HG03378 (cell line): Measurements from ENCODE around the gene AGBL1.
"Not testable (repeated sequence)": the region's sequence is repeated elsewhere in the genome, so short reads cannot be mapped to it uniquely, and the experiment has no call there.

Experiments used
- ATAC-seq: cut with Tn5 transposase; IDR thresholded peaks from one replicate; pipeline ENCODE4 v1.9.1; 2021; ENCODE audit warnings: mild to moderate bottlenecking, moderate library complexity; ENCODE audit not compliant: unreplicated experiment

The AGBL1 gene

GRCh38 chr15:86489981-86490380, 410.3 kb downstream of the AGBL1 start:
- ATAC-seq = no peak

- ATAC-seq = no peak
Measured at GRCh38 chr15:86491118-86491517, 411.4 kb downstream of the AGBL1 start.

- no peak for ATAC-seq
Measured at GRCh38 chr15:86493884-86494283, 414.2 kb downstream of the AGBL1 start.

- no peak for ATAC-seq
Measured at GRCh38 chr15:86494475-86494874, 414.8 kb downstream of the AGBL1 start.

GRCh38 chr15:86502301-86502700, 422.6 kb downstream of the AGBL1 start:
- ATAC-seq = no peak

GRCh38 chr15:86505951-86506350, 426.3 kb downstream of the AGBL1 start:
- no peak for ATAC-seq

- no peak for ATAC-seq
Measured at GRCh38 chr15:86506401-86506800, 426.7 kb downstream of the AGBL1 start.

GRCh38 chr15:86515625-86516024, 436.0 kb downstream of the AGBL1 start:
- ATAC-seq = no peak

- ATAC-seq = no peak
Measured at GRCh38 chr15:86522721-86523120, 443.1 kb downstream of the AGBL1 start.

- ATAC-seq = no peak
Measured at GRCh38 chr15:86526938-86527690, 447.4 kb downstream of the AGBL1 start.

- not testable (repeated sequence) for ATAC-seq
Measured at GRCh38 chr15:86528094-86528493, 448.4 kb downstream of the AGBL1 start.

- no peak for ATAC-seq
Measured at GRCh38 chr15:86538141-86538540, 458.5 kb downstream of the AGBL1 start.

- ATAC-seq = no peak
Measured at GRCh38 chr15:86540840-86541467, 461.3 kb downstream of the AGBL1 start.

GRCh38 chr15:86541540-86541939, 461.9 kb downstream of the AGBL1 start:
- ATAC-seq = no peak

GRCh38 chr15:86550075-86550474, 470.4 kb downstream of the AGBL1 start:
- ATAC-seq = no peak

GRCh38 chr15:86553108-86553507, 473.4 kb downstream of the AGBL1 start:
- no peak for ATAC-seq

- no peak for ATAC-seq
Measured at GRCh38 chr15:86555098-86555497, 475.4 kb downstream of the AGBL1 start.

- ATAC-seq = no peak
Measured at GRCh38 chr15:86555939-86556338, 476.3 kb downstream of the AGBL1 start.

- no peak for ATAC-seq
Measured at GRCh38 chr15:86556396-86557017, 476.8 kb downstream of the AGBL1 start.

- ATAC-seq = no peak
Measured at GRCh38 chr15:86557018-86557550, 477.4 kb downstream of the AGBL1 start.

- no peak for ATAC-seq
Measured at GRCh38 chr15:86558252-86558651, 478.6 kb downstream of the AGBL1 start.

- ATAC-seq = no peak
Measured at GRCh38 chr15:86558686-86559085, 479.0 kb downstream of the AGBL1 start.
